ENCODE data around the gene DLG2.

The DLG2 gene

GRCh38 chr11:84243629-84244263 lies 1383.4 kb downstream of the DLG2 start:
- Histone ChIP-seq H3K36me3 (ENCODE audit: control insufficient read depth, insufficient read depth, low read length) (no peaks in the 10 kb centered on the region), H3K4me3 (ENCODE audit: low read depth, low read length) (no peak overlapping the region), H3K4me1 (ENCODE audit: control insufficient read depth, insufficient read depth, low read length) (peaks cover 9% of the 10 kb centered on the region), H3K9ac (ENCODE audit: low read depth, low read length) (no peak overlapping the region), H3K9me3 (ENCODE audit: control insufficient read depth, insufficient read depth, low read length) (no peaks in the 10 kb centered on the region), H3K27me3 (ENCODE audit: control insufficient read depth, insufficient read depth, low read length) (no peaks in the 10 kb centered on the region)

DNA sequence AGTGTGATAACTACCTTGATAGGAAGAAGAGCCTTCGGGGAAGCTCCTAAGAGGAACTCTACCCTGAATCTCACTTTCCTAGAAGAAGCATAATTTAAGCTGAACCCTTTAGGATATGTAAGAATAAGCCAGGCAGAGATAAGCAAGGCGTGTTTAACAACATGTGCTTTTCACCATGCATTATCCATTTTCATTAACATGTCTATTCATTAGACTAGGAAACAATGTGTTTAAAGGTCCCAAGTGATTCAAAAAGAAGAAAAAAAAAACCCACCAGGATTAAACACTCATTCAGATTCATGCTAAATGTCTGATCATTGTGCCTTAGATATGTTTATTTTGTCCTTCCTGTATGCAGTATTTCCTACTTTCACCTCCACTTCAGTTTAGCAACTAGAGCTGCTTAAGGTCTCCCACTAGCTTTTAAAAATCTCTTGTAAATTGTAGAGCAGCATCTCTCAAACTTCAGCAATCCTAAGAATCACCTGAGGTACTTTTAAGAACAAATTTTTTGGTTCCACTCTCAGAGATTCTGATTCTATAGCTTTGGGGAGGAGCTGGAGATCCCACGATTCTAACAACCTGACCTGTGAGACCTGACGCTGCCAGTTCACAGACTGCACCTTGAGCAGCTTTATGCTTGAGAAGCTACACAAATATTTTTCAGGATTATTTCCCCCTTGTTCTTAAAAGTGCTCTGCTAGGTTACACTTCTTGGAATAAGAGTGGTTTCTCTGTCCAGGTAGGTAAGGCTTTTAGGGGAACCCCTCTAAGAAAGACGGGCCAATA lies 1385.6 kb downstream of the DLG2 start:
- Histone ChIP-seq H3K27me3 (ENCODE audit: control insufficient read depth, insufficient read depth, low read length) (no peaks in the 10 kb centered on the region), H3K4me3 (ENCODE audit: low read depth, low read length) (no peak overlapping the region), H3K36me3 (ENCODE audit: control insufficient read depth, insufficient read depth, low read length) (no peaks in the 10 kb centered on the region), H3K9me3 (ENCODE audit: control insufficient read depth, insufficient read depth, low read length) (no peaks in the 10 kb centered on the region), H3K4me1 (ENCODE audit: control insufficient read depth, insufficient read depth, low read length) (peaks cover 9% of the 10 kb centered on the region), H3K9ac (ENCODE audit: low read depth, low read length) (no peak overlapping the region)

DNA sequence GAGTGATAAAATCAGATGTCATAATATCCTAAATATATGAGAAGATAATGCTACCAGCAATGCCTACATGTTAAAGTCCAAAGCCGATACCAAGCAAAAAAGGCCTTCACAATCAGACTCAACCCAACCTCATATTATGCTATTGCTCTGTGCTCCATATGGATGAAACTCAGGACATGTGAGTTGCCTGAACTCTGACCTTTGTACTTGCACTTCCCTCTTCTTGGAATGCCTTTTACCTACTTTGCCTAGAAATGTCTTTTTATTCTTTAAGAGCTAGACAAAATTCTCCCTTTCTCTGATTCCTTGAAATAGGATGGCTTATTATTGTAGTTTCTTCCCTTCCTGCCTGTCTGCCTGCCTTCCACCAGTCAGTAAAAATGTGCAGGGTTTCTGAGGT lies 1386.3 kb downstream of the DLG2 start:
- peaks cover 9% of the 10 kb centered on the region for H3K4me1 ChIP-seq (ENCODE audit: control insufficient read depth, insufficient read depth, low read length)
- no peak overlapping the region for H3K4me3 ChIP-seq (ENCODE audit: low read depth, low read length)
- H3K9ac ChIP-seq (ENCODE audit: low read depth, low read length) = no peak overlapping the region
- H3K27me3 ChIP-seq (ENCODE audit: control insufficient read depth, insufficient read depth, low read length) = no peaks in the 10 kb centered on the region
- H3K36me3 ChIP-seq (ENCODE audit: control insufficient read depth, insufficient read depth, low read length) = no peaks in the 10 kb centered on the region
- H3K9me3 ChIP-seq (ENCODE audit: control insufficient read depth, insufficient read depth, low read length) = no peaks in the 10 kb centered on the region

GRCh38 chr11:84236436-84236835 lies 1390.7 kb downstream of the DLG2 start:
- Histone ChIP-seq H3K27me3 (ENCODE audit: control insufficient read depth, insufficient read depth, low read length) (no peaks in the 10 kb centered on the region), H3K4me3 (ENCODE audit: low read depth, low read length) (no peak overlapping the region), H3K9me3 (ENCODE audit: control insufficient read depth, insufficient read depth, low read length) (no peaks in the 10 kb centered on the region), H3K9ac (ENCODE audit: low read depth, low read length) (no peak overlapping the region), H3K36me3 (ENCODE audit: control insufficient read depth, insufficient read depth, low read length) (no peaks in the 10 kb centered on the region), H3K4me1 (ENCODE audit: control insufficient read depth, insufficient read depth, low read length) (peaks cover 8% of the 10 kb centered on the region)

DNA sequence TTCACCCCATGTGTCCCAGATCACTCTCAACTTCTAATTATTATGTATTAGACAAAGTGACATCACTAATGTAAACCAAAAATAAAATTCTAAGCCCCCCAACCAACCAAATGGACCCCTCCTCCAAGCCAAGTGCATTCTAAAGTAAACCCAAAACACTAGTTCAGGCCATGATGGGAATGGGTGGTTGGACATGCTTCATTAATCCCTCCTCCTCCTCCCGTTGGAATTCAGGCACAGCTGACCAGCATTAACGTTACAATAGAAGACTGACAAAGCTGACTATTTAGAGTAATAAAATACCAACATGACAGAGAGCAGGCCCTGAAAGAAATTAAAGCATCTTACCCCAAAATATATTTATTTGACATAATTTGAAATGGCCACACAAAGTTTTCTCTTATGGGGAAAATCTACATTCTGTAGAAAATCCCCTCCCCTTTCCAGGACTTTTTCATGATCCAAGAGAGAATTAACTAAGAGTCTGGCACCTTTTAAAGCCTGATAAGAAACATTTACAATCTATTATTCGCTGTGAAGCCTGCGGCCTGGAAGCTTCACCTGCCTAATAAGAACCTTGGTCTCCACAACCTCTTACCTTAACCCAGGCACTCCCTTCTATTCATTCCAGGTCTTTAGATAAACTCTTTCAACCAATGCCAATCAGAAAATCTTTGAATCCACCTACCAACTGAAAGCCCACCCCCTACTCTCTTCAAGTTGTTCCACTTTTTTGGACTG lies 1392.5 kb downstream of the DLG2 start:
- H3K4me1 ChIP-seq (ENCODE audit: control insufficient read depth, insufficient read depth, low read length) = peaks cover 2% of the 10 kb centered on the region
- no peaks in the 10 kb centered on the region for H3K36me3 ChIP-seq (ENCODE audit: control insufficient read depth, insufficient read depth, low read length)
- H3K9ac ChIP-seq (ENCODE audit: low read depth, low read length) = no peak overlapping the region
- H3K27me3 ChIP-seq (ENCODE audit: control insufficient read depth, insufficient read depth, low read length) = no peaks in the 10 kb centered on the region
- H3K9me3 ChIP-seq (ENCODE audit: control insufficient read depth, insufficient read depth, low read length) = no peaks in the 10 kb centered on the region
- H3K4me3 ChIP-seq (ENCODE audit: low read depth, low read length) = no peak overlapping the region

DNA sequence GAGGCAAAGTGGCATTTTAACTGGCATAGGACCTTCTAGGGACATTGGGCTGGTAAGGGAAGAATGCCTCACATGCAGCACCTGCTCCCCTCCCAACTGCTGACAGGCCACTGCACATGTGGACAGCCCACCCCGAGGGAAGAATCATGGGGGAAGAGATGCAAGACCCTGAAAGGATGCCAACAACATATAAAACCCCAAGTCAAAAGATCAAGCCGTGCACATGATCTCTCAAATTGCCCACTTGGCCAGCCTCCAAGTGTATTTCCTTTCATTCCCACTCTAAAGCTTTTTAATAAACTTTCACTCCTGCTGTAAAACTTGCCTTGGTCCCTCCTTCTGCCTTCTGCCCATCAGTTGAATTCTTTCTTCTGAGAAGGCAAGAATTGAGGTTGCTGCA lies 1393.1 kb downstream of the DLG2 start:
- Histone ChIP-seq H3K36me3 (ENCODE audit: control insufficient read depth, insufficient read depth, low read length) (no peaks in the 10 kb centered on the region), H3K27me3 (ENCODE audit: control insufficient read depth, insufficient read depth, low read length) (no peaks in the 10 kb centered on the region), H3K9ac (ENCODE audit: low read depth, low read length) (no peak overlapping the region), H3K9me3 (ENCODE audit: control insufficient read depth, insufficient read depth, low read length) (no peaks in the 10 kb centered on the region), H3K4me3 (ENCODE audit: low read depth, low read length) (no peak overlapping the region), H3K4me1 (ENCODE audit: control insufficient read depth, insufficient read depth, low read length) (peaks cover 2% of the 10 kb centered on the region)

DNA sequence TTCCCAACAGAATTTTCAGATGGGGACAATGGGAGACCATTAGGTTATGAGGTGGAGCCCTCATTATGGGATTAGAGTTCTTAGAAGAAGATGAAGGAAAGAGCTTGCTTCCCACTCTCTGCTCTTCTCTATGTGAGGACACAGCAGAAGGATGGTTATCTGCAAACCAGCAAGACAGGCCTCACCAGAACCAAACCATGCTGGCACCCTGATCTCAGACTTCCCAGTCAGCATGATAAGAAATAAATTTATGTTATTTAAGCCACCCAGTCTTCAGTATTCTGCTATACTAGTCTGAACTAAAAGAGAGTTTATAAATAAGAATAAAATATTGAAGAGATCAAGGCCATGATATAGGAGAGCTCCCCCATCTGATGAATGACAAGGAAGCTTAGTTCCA lies 1394.6 kb downstream of the DLG2 start:
- Histone ChIP-seq H3K4me1 (ENCODE audit: control insufficient read depth, insufficient read depth, low read length) (peaks cover 2% of the 10 kb centered on the region), H3K27me3 (ENCODE audit: control insufficient read depth, insufficient read depth, low read length) (no peaks in the 10 kb centered on the region), H3K36me3 (ENCODE audit: control insufficient read depth, insufficient read depth, low read length) (no peaks in the 10 kb centered on the region), H3K4me3 (ENCODE audit: low read depth, low read length) (no peak overlapping the region), H3K9ac (ENCODE audit: low read depth, low read length) (no peak overlapping the region), H3K9me3 (ENCODE audit: control insufficient read depth, insufficient read depth, low read length) (no peaks in the 10 kb centered on the region)

GRCh38 chr11:84230402-84230801 lies 1396.7 kb downstream of the DLG2 start:
- Histone ChIP-seq H3K9ac (ENCODE audit: low read depth, low read length) (no peak overlapping the region), H3K36me3 (ENCODE audit: control insufficient read depth, insufficient read depth, low read length) (no peaks in the 10 kb centered on the region), H3K4me3 (ENCODE audit: low read depth, low read length) (no peak overlapping the region), H3K27me3 (ENCODE audit: control insufficient read depth, insufficient read depth, low read length) (no peaks in the 10 kb centered on the region), H3K4me1 (ENCODE audit: control insufficient read depth, insufficient read depth, low read length) (peaks cover 2% of the 10 kb centered on the region), H3K9me3 (ENCODE audit: control insufficient read depth, insufficient read depth, low read length) (no peaks in the 10 kb centered on the region)

- no peak overlapping the region for H3K4me3 ChIP-seq (ENCODE audit: low read depth, low read length)
- H3K9me3 ChIP-seq (ENCODE audit: control insufficient read depth, insufficient read depth, low read length) = no peaks in the 10 kb centered on the region
- H3K36me3 ChIP-seq (ENCODE audit: control insufficient read depth, insufficient read depth, low read length) = no peaks in the 10 kb centered on the region
Observed at GRCh38 chr11:84227970-84228665, 1399.0 kb downstream of the DLG2 start.

GRCh38 chr11:84224042-84224441 lies 1403.1 kb downstream of the DLG2 start:
- no peaks in the 10 kb centered on the region for H3K9me3 ChIP-seq (ENCODE audit: control insufficient read depth, insufficient read depth, low read length)
- H3K4me3 ChIP-seq (ENCODE audit: low read depth, low read length) = no peak overlapping the region
- no peak overlapping the region for H3K9ac ChIP-seq (ENCODE audit: low read depth, low read length)
- H3K36me3 ChIP-seq (ENCODE audit: control insufficient read depth, insufficient read depth, low read length) = no peaks in the 10 kb centered on the region
- H3K4me1 ChIP-seq (ENCODE audit: control insufficient read depth, insufficient read depth, low read length) = no peaks in the 10 kb centered on the region
- H3K27me3 ChIP-seq (ENCODE audit: control insufficient read depth, insufficient read depth, low read length) = no peaks in the 10 kb centered on the region

More at GRCh38 chr11:84227970-84228665, 1399.0 kb downstream of the DLG2 start:
- no peak overlapping the region for H3K9ac ChIP-seq (ENCODE audit: low read depth, low read length)
- no peaks in the 10 kb centered on the region for H3K27me3 ChIP-seq (ENCODE audit: control insufficient read depth, insufficient read depth, low read length)
- no peaks in the 10 kb centered on the region for H3K4me1 ChIP-seq (ENCODE audit: control insufficient read depth, insufficient read depth, low read length)

- Histone ChIP-seq H3K27me3 (ENCODE audit: control insufficient read depth, insufficient read depth, low read length) (no peaks in the 10 kb centered on the region), H3K9ac (ENCODE audit: low read depth, low read length) (no peak overlapping the region), H3K36me3 (ENCODE audit: control insufficient read depth, insufficient read depth, low read length) (no peaks in the 10 kb centered on the region), H3K9me3 (ENCODE audit: control insufficient read depth, insufficient read depth, low read length) (no peaks in the 10 kb centered on the region), H3K4me1 (ENCODE audit: control insufficient read depth, insufficient read depth, low read length) (no peaks in the 10 kb centered on the region), H3K4me3 (ENCODE audit: low read depth, low read length) (no peak overlapping the region)
Observed at GRCh38 chr11:84218318-84218717, 1408.8 kb downstream of the DLG2 start.
